ENCODE data around the gene ATXN1. TPM values are rescaled to one million over a fixed set of nuclear protein-coding genes. Genes with fewer than 3 reads are reported as not detected.

ATXN1 gene
- total and polyA plus RNA-seq, 2 of the 13 experiments (the other 11 are each of a cell fraction or from before 2014, with no cell fraction given) = 20.7 to 39.5 TPM

DNA sequence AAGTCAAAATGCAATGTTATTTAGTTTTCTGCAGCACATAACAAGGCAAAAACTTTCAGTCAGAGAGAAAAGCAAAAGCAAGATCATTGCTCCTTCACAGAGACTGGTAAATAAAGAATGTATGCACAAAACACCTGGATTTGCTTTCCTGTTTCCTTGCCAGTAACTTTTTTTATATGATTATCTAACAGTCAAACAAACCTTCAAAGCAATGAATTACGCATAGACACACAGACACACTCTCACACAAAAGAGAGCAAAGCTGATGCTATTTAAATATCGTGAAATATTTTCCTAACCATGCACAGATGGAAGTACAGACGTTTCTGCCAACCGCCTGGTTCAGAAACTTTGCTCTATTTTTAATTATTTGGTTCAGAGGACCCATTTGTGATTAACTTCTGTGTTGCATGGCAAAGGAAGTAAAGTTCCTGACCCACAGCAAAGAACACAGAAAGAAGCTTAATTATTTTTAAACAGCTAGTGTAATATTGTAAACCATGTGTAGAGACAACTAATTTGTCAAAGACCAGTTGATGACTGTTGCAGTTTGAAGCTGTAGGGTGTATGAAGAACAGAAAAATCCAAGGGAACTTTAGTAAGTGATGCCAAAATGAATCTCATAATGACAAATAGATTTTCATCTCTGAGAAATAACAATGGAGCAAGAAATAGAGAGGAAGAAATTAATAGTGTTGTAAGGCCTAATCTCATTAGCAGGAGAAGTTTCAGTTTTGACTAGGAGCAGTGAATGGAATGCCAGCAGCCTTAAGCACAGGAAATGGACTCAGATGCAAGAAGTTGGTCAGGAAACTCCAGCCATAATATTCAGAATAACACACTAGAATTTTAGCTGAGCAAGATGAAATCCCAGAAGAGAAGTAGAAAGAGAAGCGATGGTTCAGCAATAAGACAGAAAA, 24.1 kb downstream of the ATXN1 start (continued):
- TF ChIP-seq, protein P1, sequence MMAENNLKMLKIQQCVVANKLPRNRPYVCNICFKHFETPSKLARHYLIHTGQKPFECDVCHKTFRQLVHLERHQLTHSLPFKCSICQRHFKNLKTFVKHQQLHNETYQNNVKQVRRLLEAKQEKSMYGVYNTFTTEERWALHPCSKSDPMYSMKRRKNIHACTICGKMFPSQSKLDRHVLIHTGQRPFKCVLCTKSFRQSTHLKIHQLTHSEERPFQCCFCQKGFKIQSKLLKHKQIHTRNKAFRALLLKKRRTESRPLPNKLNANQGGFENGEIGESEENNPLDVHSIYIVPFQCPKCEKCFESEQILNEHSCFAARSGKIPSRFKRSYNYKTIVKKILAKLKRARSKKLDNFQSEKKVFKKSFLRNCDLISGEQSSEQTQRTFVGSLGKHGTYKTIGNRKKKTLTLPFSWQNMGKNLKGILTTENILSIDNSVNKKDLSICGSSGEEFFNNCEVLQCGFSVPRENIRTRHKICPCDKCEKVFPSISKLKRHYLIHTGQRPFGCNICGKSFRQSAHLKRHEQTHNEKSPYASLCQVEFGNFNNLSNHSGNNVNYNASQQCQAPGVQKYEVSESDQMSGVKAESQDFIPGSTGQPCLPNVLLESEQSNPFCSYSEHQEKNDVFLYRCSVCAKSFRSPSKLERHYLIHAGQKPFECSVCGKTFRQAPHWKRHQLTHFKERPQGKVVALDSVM (CRISPR knock-in tag; IDR thresholded peaks at IDR 0.05) = no peak
- TF ChIP-seq ZNF773 (CRISPR knock-in tag; IDR thresholded peaks at IDR 0.05; ENCODE audit: borderline replicate concordance) (no peak), ZNF589 (CRISPR knock-in tag; conservative IDR thresholded peaks at IDR 0.05) (no peak), MAFK (conservative IDR thresholded peaks at IDR 0.05 in 1 of 2, IDR thresholded peaks at IDR 0.05 in 1 of 2; ENCODE audit: low read length in 2 of 2) (peak in 1 of 2 experiments; percentile 18; a peak in 1 of 4 replicates), RCOR2 (CRISPR knock-in tag; IDR thresholded peaks at IDR 0.05) (0 out of 2 replicates have a peak, but pooled peaks have one; percentile 37), KAT8 (CRISPR knock-in tag; IDR thresholded peaks at IDR 0.05) (no peak), CEBPG (CRISPR knock-in tag; IDR thresholded peaks at IDR 0.05) (0 out of 2 replicates have a peak, but pooled peaks have one; percentile 22), SOX6 (IDR thresholded peaks at IDR 0.05) (no peak), SOX6 (CRISPR knock-in tag; IDR thresholded peaks at IDR 0.05) (peak; percentile 51; the same call in 1 of the 2 replicates), ZNF737 (CRISPR knock-in tag; IDR thresholded peaks at IDR 0.05; ENCODE audit: borderline replicate concordance) (no peak), HCFC1 (IDR thresholded peaks at IDR 0.05; ENCODE audit: low read depth, low read length) (no peak), ZSCAN12 (CRISPR knock-in tag; IDR thresholded peaks at IDR 0.05) (no peak)
- TF ChIP-seq, protein P2, sequence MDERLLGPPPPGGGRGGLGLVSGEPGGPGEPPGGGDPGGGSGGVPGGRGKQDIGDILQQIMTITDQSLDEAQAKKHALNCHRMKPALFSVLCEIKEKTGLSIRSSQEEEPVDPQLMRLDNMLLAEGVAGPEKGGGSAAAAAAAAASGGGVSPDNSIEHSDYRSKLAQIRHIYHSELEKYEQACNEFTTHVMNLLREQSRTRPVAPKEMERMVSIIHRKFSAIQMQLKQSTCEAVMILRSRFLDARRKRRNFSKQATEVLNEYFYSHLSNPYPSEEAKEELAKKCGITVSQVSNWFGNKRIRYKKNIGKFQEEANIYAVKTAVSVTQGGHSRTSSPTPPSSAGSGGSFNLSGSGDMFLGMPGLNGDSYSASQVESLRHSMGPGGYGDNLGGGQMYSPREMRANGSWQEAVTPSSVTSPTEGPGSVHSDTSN (CRISPR knock-in tag; IDR thresholded peaks at IDR 0.05) = no peak
- TF ChIP-seq, protein P3, sequence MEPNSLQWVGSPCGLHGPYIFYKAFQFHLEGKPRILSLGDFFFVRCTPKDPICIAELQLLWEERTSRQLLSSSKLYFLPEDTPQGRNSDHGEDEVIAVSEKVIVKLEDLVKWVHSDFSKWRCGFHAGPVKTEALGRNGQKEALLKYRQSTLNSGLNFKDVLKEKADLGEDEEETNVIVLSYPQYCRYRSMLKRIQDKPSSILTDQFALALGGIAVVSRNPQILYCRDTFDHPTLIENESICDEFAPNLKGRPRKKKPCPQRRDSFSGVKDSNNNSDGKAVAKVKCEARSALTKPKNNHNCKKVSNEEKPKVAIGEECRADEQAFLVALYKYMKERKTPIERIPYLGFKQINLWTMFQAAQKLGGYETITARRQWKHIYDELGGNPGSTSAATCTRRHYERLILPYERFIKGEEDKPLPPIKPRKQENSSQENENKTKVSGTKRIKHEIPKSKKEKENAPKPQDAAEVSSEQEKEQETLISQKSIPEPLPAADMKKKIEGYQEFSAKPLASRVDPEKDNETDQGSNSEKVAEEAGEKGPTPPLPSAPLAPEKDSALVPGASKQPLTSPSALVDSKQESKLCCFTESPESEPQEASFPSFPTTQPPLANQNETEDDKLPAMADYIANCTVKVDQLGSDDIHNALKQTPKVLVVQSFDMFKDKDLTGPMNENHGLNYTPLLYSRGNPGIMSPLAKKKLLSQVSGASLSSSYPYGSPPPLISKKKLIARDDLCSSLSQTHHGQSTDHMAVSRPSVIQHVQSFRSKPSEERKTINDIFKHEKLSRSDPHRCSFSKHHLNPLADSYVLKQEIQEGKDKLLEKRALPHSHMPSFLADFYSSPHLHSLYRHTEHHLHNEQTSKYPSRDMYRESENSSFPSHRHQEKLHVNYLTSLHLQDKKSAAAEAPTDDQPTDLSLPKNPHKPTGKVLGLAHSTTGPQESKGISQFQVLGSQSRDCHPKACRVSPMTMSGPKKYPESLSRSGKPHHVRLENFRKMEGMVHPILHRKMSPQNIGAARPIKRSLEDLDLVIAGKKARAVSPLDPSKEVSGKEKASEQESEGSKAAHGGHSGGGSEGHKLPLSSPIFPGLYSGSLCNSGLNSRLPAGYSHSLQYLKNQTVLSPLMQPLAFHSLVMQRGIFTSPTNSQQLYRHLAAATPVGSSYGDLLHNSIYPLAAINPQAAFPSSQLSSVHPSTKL (CRISPR knock-in tag; IDR thresholded peaks at IDR 0.05) = peak; percentile 60
